ENCODE measurements around the gene CLCN6.

CLCN6 gene

GRCh38 chr1:11772458-11772857 is 33.5 kb upstream of the CLCN6 start:
- no peak for DNase-seq (ENCODE audit: extremely low read depth, low read depth)
- TF ChIP-seq, protein P1, sequence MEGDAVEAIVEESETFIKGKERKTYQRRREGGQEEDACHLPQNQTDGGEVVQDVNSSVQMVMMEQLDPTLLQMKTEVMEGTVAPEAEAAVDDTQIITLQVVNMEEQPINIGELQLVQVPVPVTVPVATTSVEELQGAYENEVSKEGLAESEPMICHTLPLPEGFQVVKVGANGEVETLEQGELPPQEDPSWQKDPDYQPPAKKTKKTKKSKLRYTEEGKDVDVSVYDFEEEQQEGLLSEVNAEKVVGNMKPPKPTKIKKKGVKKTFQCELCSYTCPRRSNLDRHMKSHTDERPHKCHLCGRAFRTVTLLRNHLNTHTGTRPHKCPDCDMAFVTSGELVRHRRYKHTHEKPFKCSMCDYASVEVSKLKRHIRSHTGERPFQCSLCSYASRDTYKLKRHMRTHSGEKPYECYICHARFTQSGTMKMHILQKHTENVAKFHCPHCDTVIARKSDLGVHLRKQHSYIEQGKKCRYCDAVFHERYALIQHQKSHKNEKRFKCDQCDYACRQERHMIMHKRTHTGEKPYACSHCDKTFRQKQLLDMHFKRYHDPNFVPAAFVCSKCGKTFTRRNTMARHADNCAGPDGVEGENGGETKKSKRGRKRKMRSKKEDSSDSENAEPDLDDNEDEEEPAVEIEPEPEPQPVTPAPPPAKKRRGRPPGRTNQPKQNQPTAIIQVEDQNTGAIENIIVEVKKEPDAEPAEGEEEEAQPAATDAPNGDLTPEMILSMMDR (IDR thresholded peaks at IDR 0.05; ENCODE audit: low read depth, low read length), result no peak

DNA sequence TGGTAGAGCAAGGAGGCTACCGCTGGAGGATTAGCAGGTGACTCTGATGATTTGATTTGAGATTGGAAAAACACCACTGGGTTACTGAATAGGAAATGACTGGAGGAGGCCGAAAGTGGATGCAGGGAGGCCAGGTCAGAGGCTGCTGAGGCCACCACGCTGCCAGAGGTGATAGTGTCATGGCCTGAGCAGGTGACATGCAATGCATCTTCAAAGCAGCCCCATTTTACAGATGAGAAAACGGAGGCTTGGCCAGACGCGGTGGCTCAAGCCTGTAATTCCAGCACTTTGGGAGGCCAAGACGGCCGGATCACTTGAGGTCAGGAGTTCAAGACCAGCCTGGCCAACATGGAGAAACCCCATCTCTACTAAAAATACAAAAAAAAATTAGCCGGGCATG is 31.2 kb upstream of the CLCN6 start:
- TF ChIP-seq, protein P1 (IDR thresholded peaks at IDR 0.05; ENCODE audit: low read depth, low read length), result no peak

GRCh38 chr1:11777658-11778322 is 28.2 kb upstream of the CLCN6 start:
- no peak for DNase-seq (ENCODE audit: extremely low read depth, low read depth)
- TF ChIP-seq, protein P1 (IDR thresholded peaks at IDR 0.05; ENCODE audit: low read depth, low read length), result no peak

More for the DNA sequence above, 31.2 kb upstream of the CLCN6 start:
- no peak for DNase-seq (ENCODE audit: extremely low read depth, low read depth)

GRCh38 chr1:11778336-11778735 is 27.7 kb upstream of the CLCN6 start:
- TF ChIP-seq, protein P1 (IDR thresholded peaks at IDR 0.05; ENCODE audit: low read depth, low read length), result no peak
- DNase-seq (ENCODE audit: extremely low read depth, low read depth), result no peak

DNA sequence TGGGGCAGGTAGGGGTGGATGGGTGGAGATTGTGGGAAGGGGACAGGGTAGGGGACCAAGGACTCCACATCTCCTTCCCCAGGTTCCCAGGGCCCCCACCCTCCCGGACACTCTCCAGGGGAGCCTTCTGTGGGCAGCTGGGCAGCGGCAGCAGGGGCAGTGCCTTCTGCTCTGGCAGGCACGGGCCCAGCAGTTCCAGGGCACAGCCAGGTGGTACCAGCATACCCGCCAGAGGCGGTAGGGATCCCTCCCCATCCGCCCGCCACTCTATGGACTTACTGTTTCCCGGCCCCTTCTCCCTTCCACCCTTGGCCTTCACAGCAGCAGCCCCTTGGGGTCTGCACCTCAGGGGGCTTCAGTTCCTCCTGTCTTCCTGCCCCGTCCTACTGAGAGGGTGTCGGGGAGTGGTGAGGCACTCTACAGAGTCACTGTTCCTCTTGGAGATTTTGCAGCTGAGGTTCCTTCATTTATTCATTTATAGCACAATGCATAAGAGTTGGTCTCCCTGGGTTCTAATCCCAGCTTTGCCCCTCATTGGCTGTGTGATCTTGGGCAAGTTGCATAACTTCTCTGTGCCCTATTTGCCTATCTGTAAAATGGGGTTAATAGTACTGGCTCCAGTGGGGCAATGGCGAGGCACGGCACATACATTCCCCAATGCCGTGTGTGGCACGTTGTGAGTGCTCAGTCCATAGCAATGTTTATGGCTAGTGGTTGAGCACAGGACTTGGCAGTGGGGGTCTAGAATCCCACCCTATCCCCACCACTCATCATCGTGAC is 27.0 kb upstream of the CLCN6 start:
- DNase-seq (ENCODE audit: extremely low read depth, low read depth), result no peak
- TF ChIP-seq, protein P1 (IDR thresholded peaks at IDR 0.05; ENCODE audit: low read depth, low read length), result no peak

DNA sequence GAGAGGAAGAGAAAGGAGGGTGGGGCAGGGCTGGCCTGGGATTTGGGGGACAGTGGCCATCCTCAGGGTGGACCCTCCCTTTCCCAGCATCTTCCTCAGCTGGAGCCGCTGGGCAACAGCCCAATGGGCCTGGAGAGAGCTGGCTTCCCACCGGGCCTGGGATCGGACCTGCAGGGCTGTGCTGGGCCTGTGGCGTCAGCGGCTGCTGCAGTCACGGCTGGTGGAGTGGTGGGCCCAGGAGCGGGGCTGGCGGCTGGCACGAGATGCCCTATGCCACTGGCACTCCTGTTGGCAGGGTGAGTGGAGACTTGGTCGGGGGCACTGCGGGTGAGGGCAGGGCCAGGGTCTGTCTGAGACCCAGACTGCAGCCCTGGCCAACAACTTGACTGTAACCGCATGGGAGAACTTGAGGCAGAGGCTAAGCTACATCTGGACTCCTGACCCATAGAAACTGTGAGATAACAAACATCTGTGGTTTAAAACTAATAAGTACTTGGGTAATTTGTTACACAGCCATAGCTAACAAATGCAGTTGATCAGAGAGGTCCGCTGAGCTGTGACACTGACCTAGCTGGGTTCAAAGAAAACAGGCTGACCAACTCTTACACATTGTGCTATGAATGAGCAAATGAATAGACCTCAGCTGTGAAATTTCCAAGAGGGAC is 26.1 kb upstream of the CLCN6 start:
- TF ChIP-seq, protein P1 (IDR thresholded peaks at IDR 0.05; ENCODE audit: low read depth, low read length), result no peak
- DNase-seq (ENCODE audit: extremely low read depth, low read depth), result no peak
